AG04449 (cell line): ENCODE data around the gene OR2Z1.

ENCODE experiments used
- CTCF ChIA-PET: fragments of 350-600 bp; formaldehyde crosslinking; extraction: SDS; loops from one replicate; lab custom pipeline; 2021; ENCODE audit warnings: antibody characterized with exemption; lab: Yijun Ruan, JAX
- POLR2A ChIA-PET: fragments of 400-600, 350-600 bp; formaldehyde crosslinking; extraction: SDS; loops from one replicate; lab custom pipeline; 2020; ENCODE audit warnings: antibody characterized with exemption, inconsistent platforms; lab: Yijun Ruan, JAX
- DNase-seq: peaks from one replicate; pipeline ENCODE4 v3.0.0-alpha.2; 2010; ENCODE audit warnings: low read depth, low spot score
- H3K4me3 ChIP-seq: 2 replicates; pipeline ENCODE4 v1.5.1; 2011; ENCODE audit warnings: low read depth, mild to moderate bottlenecking, control low read depth, low read length
- CTCF ChIP-seq: IDR thresholded peaks from one replicate; pipeline ENCODE4 v1.5.1; 2011; ENCODE audit warnings: mild to moderate bottlenecking, moderate library complexity, low read length, control low read depth, inconsistent platforms; ENCODE audit not compliant: insufficient read depth; ENCODE audit errors: missing control alignments

Gene OR2Z1

GRCh38 chr19:8721334-8721733 lies at the start of gene OR2Z1:
OR2Z1 (plus strand) TSS chr19:8721634; CDS start chr19:8731029, 9,395 bp downstream.
- H3K4me3 ChIP-seq: no peak within 1 kb of the TSS
- POLR2A ChIA-PET: no interaction called here
- CTCF ChIA-PET: no interaction called here
- TF ChIP-seq CTCF: no peak
- no peak for DNase-seq

- POLR2A ChIA-PET: no interaction called here
- CTCF ChIA-PET: no interaction called here
- no peak overlapping the region for H3K4me3 ChIP-seq
- no peak for TF ChIP-seq CTCF
- DNase-seq: no peak
These were observed 48.0 kb upstream of the OR2Z1 start for GRCh38 chr19:8673276-8673891.

GRCh38 chr19:8675066-8675465 lies 46.4 kb upstream of the OR2Z1 start:
- H3K4me3 ChIP-seq: no peak overlapping the region
- POLR2A ChIA-PET: no interaction called here
- TF ChIP-seq CTCF: no peak
- no peak for DNase-seq
- CTCF ChIA-PET: no interaction called here

- ChIA-PET CTCF (no interaction called here), POLR2A (no interaction called here)
- DNase-seq: no peak
- no peak overlapping the region for H3K4me3 ChIP-seq
- no peak for TF ChIP-seq CTCF
These were observed 43.1 kb upstream of the OR2Z1 start for GRCh38 chr19:8678244-8678807.

- ChIA-PET CTCF (no interaction called here), POLR2A (no interaction called here)
- no peak for DNase-seq
- TF ChIP-seq CTCF: no peak
- no peak overlapping the region for H3K4me3 ChIP-seq
These were observed 40.6 kb upstream of the OR2Z1 start for GRCh38 chr19:8680676-8681344.

- ChIA-PET POLR2A (no interaction called here), CTCF (no interaction called here)
- TF ChIP-seq CTCF: no peak
- DNase-seq: no peak
- no peak overlapping the region for H3K4me3 ChIP-seq
These were observed 39.9 kb upstream of the OR2Z1 start for GRCh38 chr19:8681345-8682029.
